Measurements from ENCODE around the gene EOLA1. TPM values are rescaled to one million over a fixed set of nuclear protein-coding genes. Genes with fewer than 3 reads are reported as not detected.

EOLA1 gene
- 17.8 and 19.5 TPM in 2 replicates for total RNA-seq
- long read RNA-seq, transcript CXorf40A-204 (5 exons, 1,403 nt) = major isoform, 14 of 31 reads
- long read RNA-seq, partial matches to known transcripts = 0 of 31 reads
- long read RNA-seq, other reads (novel, unspliced or antisense) = 9 of 31 reads

- peak; percentile 70 for DNase-seq (ENCODE audit: low spot score, unreplicated experiment)
- H3K27ac Mint-ChIP-seq = peak within 1 kb of the TSS; percentile 98
- H3K9me3 Mint-ChIP-seq (ENCODE audit: low read depth) = no peaks in the 10 kb centered on the region
- H3K4me1 Mint-ChIP-seq (ENCODE audit: low read depth) = no peaks in the 10 kb centered on the region
- H3K27me3 Mint-ChIP-seq = no peaks in the 10 kb centered on the region
- H3K36me3 Mint-ChIP-seq (ENCODE audit: insufficient read depth) = peaks cover 2% of the 10 kb centered on the region
- no peak for TF ChIP-seq CTCF (IDR thresholded peaks at IDR 0.05; ENCODE audit: unreplicated experiment)
- peak within 1 kb of the TSS; percentile 88 for H3K4me3 Mint-ChIP-seq (ENCODE audit: low read depth)
These were observed at the start of gene EOLA1 for GRCh38 chrX:149540621-149541520. Gene EOLA1, plus strand, starts transcription at chrX:149541012. Its CDS starts 4,619 bp downstream, at chrX:149545631.

- peaks cover 28% of the 10 kb centered on the region for H3K36me3 Mint-ChIP-seq (ENCODE audit: insufficient read depth)
- H3K9me3 Mint-ChIP-seq (ENCODE audit: low read depth) = peaks cover 6% of the 10 kb centered on the region
- no peak for DNase-seq (ENCODE audit: low spot score, unreplicated experiment)
- H3K4me3 Mint-ChIP-seq (ENCODE audit: low read depth) = no peak overlapping the region
- H3K27me3 Mint-ChIP-seq = no peaks in the 10 kb centered on the region
- TF ChIP-seq CTCF (IDR thresholded peaks at IDR 0.05; ENCODE audit: unreplicated experiment) = no peak
- H3K27ac Mint-ChIP-seq = no peak overlapping the region
- no peaks in the 10 kb centered on the region for H3K4me1 Mint-ChIP-seq (ENCODE audit: low read depth)
These were observed 49.0 kb upstream of the EOLA1 start for GRCh38 chrX:149491812-149492211.

GRCh38 chrX:149493567-149494562, 46.9 kb upstream of the EOLA1 start:
- TF ChIP-seq CTCF (IDR thresholded peaks at IDR 0.05; ENCODE audit: unreplicated experiment) = no peak
- peaks cover 26% of the 10 kb centered on the region for H3K36me3 Mint-ChIP-seq (ENCODE audit: insufficient read depth)
- H3K4me3 Mint-ChIP-seq (ENCODE audit: low read depth) = no peak overlapping the region
- H3K27ac Mint-ChIP-seq = no peak overlapping the region
- no peak for DNase-seq (ENCODE audit: low spot score, unreplicated experiment)
- no peaks in the 10 kb centered on the region for H3K27me3 Mint-ChIP-seq
- H3K4me1 Mint-ChIP-seq (ENCODE audit: low read depth) = no peaks in the 10 kb centered on the region
- H3K9me3 Mint-ChIP-seq (ENCODE audit: low read depth) = peaks cover 6% of the 10 kb centered on the region

- DNase-seq (ENCODE audit: low spot score, unreplicated experiment) = no peak
- peaks cover 24% of the 10 kb centered on the region for H3K36me3 Mint-ChIP-seq (ENCODE audit: insufficient read depth)
- H3K9me3 Mint-ChIP-seq (ENCODE audit: low read depth) = peaks cover 9% of the 10 kb centered on the region
- no peak overlapping the region for H3K27ac Mint-ChIP-seq
- no peaks in the 10 kb centered on the region for H3K27me3 Mint-ChIP-seq
- H3K4me1 Mint-ChIP-seq (ENCODE audit: low read depth) = no peaks in the 10 kb centered on the region
- no peak overlapping the region for H3K4me3 Mint-ChIP-seq (ENCODE audit: low read depth)
- no peak for TF ChIP-seq CTCF (IDR thresholded peaks at IDR 0.05; ENCODE audit: unreplicated experiment)
These were observed 45.8 kb upstream of the EOLA1 start for GRCh38 chrX:149494844-149495565.

Data from progenitor cell of endocrine pancreas (in vitro differentiated cells).